ENCODE measurements around the gene NECAB2. TPM values are rescaled to one million over a fixed set of nuclear protein-coding genes. Genes with fewer than 3 reads are reported as not detected.

Gene NECAB2
- total and polyA plus RNA-seq, 2 of the 8 experiments (the other 6 are each of a cell fraction or from before 2014, with no cell fraction given) = 3.6 to 4.2 TPM

DNA sequence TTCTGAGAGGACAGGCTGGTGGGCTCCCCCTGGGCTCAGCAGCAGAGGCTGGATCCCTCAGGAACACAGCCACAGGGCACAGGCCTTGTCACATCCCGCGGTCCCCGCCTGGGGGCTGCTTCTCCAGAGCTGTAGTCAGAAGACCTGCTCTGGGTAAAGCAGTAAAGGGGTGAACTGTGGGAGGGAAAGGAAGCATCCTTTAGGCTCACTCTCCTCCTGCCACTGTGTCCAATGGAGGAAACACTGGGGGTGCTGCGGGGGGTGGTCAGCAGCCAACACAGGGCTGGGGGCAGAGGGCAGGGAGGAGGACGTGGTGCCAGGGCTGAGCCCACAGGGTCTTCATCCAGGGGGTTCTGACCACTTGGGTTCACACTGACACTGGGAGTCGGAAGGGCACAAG lies 79.6 kb downstream of the NECAB2 start:
- no peaks in the 10 kb centered on the region for H3K79me2 ChIP-seq (ENCODE audit: control insufficient read depth in 1 of 2, insufficient read depth in 2 of 2, low read length in 2 of 2)
- no peaks in the 10 kb centered on the region; a peak in 1 of 7 replicates for H3K27me3 ChIP-seq (replicated peaks in 1 of 4; ENCODE audit: control insufficient read depth in 3 of 4, extremely low read depth in 1 of 4, insufficient read depth in 3 of 4, low read length in 3 of 4)
- no peak overlapping the region for H3K27ac ChIP-seq (ENCODE audit: low read depth, low read length)
- H3K14ac ChIP-seq (ENCODE audit: insufficient read length) = no peak overlapping the region
- H3K4ac ChIP-seq (replicated peaks; ENCODE audit: insufficient read length, low read depth, low read length) = no peak overlapping the region
- H3K4me3 ChIP-seq (ENCODE audit: extremely low read depth in 1 of 4, insufficient read depth in 2 of 4, low read depth in 3 of 4, low read length in 4 of 4) = no peak overlapping the region
- H3K23ac ChIP-seq (ENCODE audit: insufficient read length) = no peak overlapping the region
- H2BK120ac ChIP-seq (replicated peaks; ENCODE audit: low read depth, low read length) = no peak overlapping the region
- no peak overlapping the region for H3K18ac ChIP-seq (ENCODE audit: extremely low read depth, low read length)
- POLR2A ChIA-PET (ENCODE audit: partially characterized antibody) = interaction anchor here (1.8 kb wide), 1 partner anchor 91 kb away, joined by 4 read pairs; no protein-coding TSS in a partner anchor
- H4K20me1 ChIP-seq (replicated peaks in 1 of 2; ENCODE audit: control insufficient read depth in 1 of 2, insufficient read depth in 2 of 2, low read length in 2 of 2) = peaks cover 0 to 2% of the 10 kb centered on the region in 2 experiments
- no peak for FAIRE-seq
- H3K4me1 ChIP-seq (replicated peaks in 1 of 4; ENCODE audit: control insufficient read depth in 3 of 4, insufficient read depth in 4 of 4, low read length in 3 of 4) = peaks cover 0 to 12% (median 9%) of the 10 kb centered on the region in 4 experiments; a peak in 6 of 7 replicates
- no peak overlapping the region for H3K9ac ChIP-seq (replicated peaks in 1 of 4; ENCODE audit: extremely low read depth in 1 of 4, low read depth in 3 of 4, low read length in 3 of 4)
- 94% methylated on average over 6 of the region's 6 CpGs; no CpG with 5 or more reads in 1 of the 2 experiments for WGBS, 2 experiments (ENCODE audit: extremely low coverage in 1 of 2, insufficient coverage in 1 of 2, insufficient read length in 1 of 2, insufficient replicate concordance in 2 of 2, low coverage in 1 of 2, low lambda C conversion rate in 2 of 2, missing lambda C conversion rate in 1 of 2)
- H4K5ac ChIP-seq (ENCODE audit: insufficient read length, low read depth, low read length) = no peak overlapping the region
- no peak overlapping the region for H2BK15ac ChIP-seq (ENCODE audit: low read length)
- no peak overlapping the region for H2BK20ac ChIP-seq (ENCODE audit: low read length)
- no peaks in the 10 kb centered on the region for H3K79me1 ChIP-seq (ENCODE audit: low read depth, low read length)
- no peaks in the 10 kb centered on the region for H3K9me3 ChIP-seq (ENCODE audit: insufficient read depth in 2 of 2, low read depth in 1 of 2, low read length in 1 of 2)
- no peak overlapping the region for H2AK5ac ChIP-seq (ENCODE audit: low read depth, low read length)
- H3K36me3 ChIP-seq (ENCODE audit: control insufficient read depth in 2 of 4, insufficient read depth in 4 of 4, low read length in 3 of 4) = peaks cover 0 to 5% (median 0%) of the 10 kb centered on the region in 4 experiments; a peak in 2 of 8 replicates
- H2AFZ ChIP-seq (ENCODE audit: low read length) = no peak overlapping the region
- no peak overlapping the region for H4K8ac ChIP-seq (ENCODE audit: extremely low read depth, insufficient read depth, low read length)
- no peak overlapping the region for H4K91ac ChIP-seq (replicated peaks; ENCODE audit: insufficient read length, low read length)
- H3K4me2 ChIP-seq (ENCODE audit: insufficient read depth in 1 of 2, low read depth in 2 of 2, low read length in 2 of 2) = no peak overlapping the region
- no peak for DNase-seq (ENCODE audit: low read depth in 1 of 2, low spot score in 2 of 2)
- no peak overlapping the region for H2BK12ac ChIP-seq (ENCODE audit: low read depth, low read length)
- H3K56ac ChIP-seq (replicated peaks; ENCODE audit: insufficient read length, low read depth, low read length) = no peak overlapping the region
- no peaks in the 10 kb centered on the region for H3K23me2 ChIP-seq (ENCODE audit: low read depth, low read length)
- H2BK5ac ChIP-seq (ENCODE audit: low read depth, low read length) = no peak overlapping the region
- CTCF ChIA-PET (ENCODE audit: partially characterized antibody) = interaction anchor here (0.6 to 12.8 kb wide), 11 partner anchors 10 to 318 kb away, joined by 4 to 267 read pairs (median 6); partner anchors contain the start of gene OSGIN1
- TF ChIP-seq HDAC6 (IDR thresholded peaks at IDR 0.05; ENCODE audit: low read depth, low read length) (no peak), RXRA (IDR thresholded peaks at IDR 0.05; ENCODE audit: insufficient read depth, low read depth, low read length) (no peak), KDM4A (IDR thresholded peaks at IDR 0.05; ENCODE audit: low read depth, low read length, severe bottlenecking) (no peak), TCF12 (IDR thresholded peaks at IDR 0.05; ENCODE audit: low read depth, low read length) (no peak), YY1 (IDR thresholded peaks at IDR 0.05; ENCODE audit: low read depth, low read length) (no peak), CREB1 (IDR thresholded peaks at IDR 0.05) (no peak)
